GM12878 (cell line): Measurements from ENCODE around the gene RCE1. TPM values are rescaled to one million over a fixed set of nuclear protein-coding genes. Genes with fewer than 3 reads are reported as not detected.

Source experiments
- ATAC-seq: fragments of 200-7000 bp; cut with Tn5 transposase; 3 replicates; pipeline ENCODE4 v1.9.1; 2020; ENCODE audit warnings: mild to moderate bottlenecking, moderate library complexity
- BruUV-seq: library from RNA; stranded (reverse); fragments of 400-500 nt; replicated peaks from 2 replicates; lab custom pipeline; 2021; lab: Mats Ljungman, UMichigan
- CTCF ChIA-PET: fragments of 300-600 bp; sonication (Branson Sonifier 250); formaldehyde crosslinking; extraction: SDS; loops from one replicate; lab custom pipeline; 2021; ENCODE audit warnings: inconsistent platforms; lab: Yijun Ruan, JAX
- POLR2A ChIA-PET: fragments of 350-600 bp; formaldehyde crosslinking; extraction: SDS; loops from one replicate; lab custom pipeline; 2021; ENCODE audit warnings: inconsistent platforms; lab: Charles Lee
- RAD21 ChIA-PET: fragments of 300-600 bp; sonication (Branson Sonifier 250); formaldehyde crosslinking; loops from one replicate; lab custom pipeline; 2023; ENCODE audit warnings: antibody characterized with exemption; ENCODE audit not compliant: unreplicated experiment; lab: Charles Lee
- SMC1A ChIA-PET: fragments of 300-600 bp; sonication (Branson Sonifier 250); formaldehyde crosslinking; loops from one replicate; lab custom pipeline; 2023; ENCODE audit not compliant: unreplicated experiment, uncharacterized antibody; lab: Charles Lee
- DNase-seq: peaks from one replicate; pipeline ENCODE4 v3.0.0-alpha.2; 2011; ENCODE audit warnings: low read depth, low spot score
- FAIRE-seq: peaks from 3 replicates; lab custom pipeline; 2011; peaks lifted over from hg19 to GRCh38; lab: Jason Lieb, UNC
- H2AFZ ChIP-seq: 2 replicates; pipeline ENCODE4 v1.6.0; 2011; ENCODE audit warnings: low read depth, low read length, control low read depth; ENCODE audit not compliant: control insufficient read depth
- H3K27ac ChIP-seq: 2 replicates; pipeline ENCODE4 v1.5.1; 2011; ENCODE audit warnings: control low read depth; ENCODE audit not compliant: control insufficient read depth, insufficient read depth
- H3K27me3 ChIP-seq, 2 experiments: replicated peaks in 1 of 2; 2 replicates each; pipeline versions ENCODE4 v1.6.0 to v1.6.1; 2011; ENCODE audit warnings: low read length in 1 of 2; ENCODE audit not compliant: control insufficient read depth in 2 of 2, insufficient read depth in 2 of 2
- H3K36me3 ChIP-seq, 2 experiments: 2 replicates each; pipeline ENCODE4 v1.5.1; 2011; ENCODE audit warnings: low read length in 1 of 2; ENCODE audit not compliant: control insufficient read depth in 2 of 2, insufficient read depth in 2 of 2
- H3K4me1 ChIP-seq: 2 replicates; pipeline ENCODE4 v1.6.1; 2011; ENCODE audit warnings: mild to moderate bottlenecking, low read length, moderate library complexity, mixed read lengths; ENCODE audit not compliant: control insufficient read depth, insufficient read depth
- H3K4me2 ChIP-seq: 2 replicates; pipeline ENCODE4 v1.6.0; 2011; ENCODE audit warnings: control low read depth; ENCODE audit not compliant: control insufficient read depth, insufficient read depth
- H3K4me3 ChIP-seq: fragments of 200-600 bp; sonication (generic); 2 replicates; pipeline ENCODE4 v1.5.1; 2016
- H3K79me2 ChIP-seq: 2 replicates; pipeline ENCODE4 v1.6.0; 2011; ENCODE audit warnings: low read length; ENCODE audit not compliant: control insufficient read depth, insufficient read depth
- H3K9ac ChIP-seq: 2 replicates; pipeline ENCODE4 v1.8.0; 2011; ENCODE audit warnings: low read length, control low read depth, mixed read lengths; ENCODE audit not compliant: control insufficient read depth, insufficient read depth
- H3K9me3 ChIP-seq: replicated peaks from 3 replicates; pipeline ENCODE4 v1.5.1; 2011; ENCODE audit warnings: mild to moderate bottlenecking, low read length; ENCODE audit not compliant: control insufficient read depth, insufficient read depth
- H4K20me1 ChIP-seq: 2 replicates; pipeline ENCODE4 v1.6.0; 2011; ENCODE audit not compliant: control insufficient read depth, insufficient read depth
- BHLHE40 ChIP-seq, 2 experiments: fragments of 450-650 bp in 1 of 2; IDR thresholded peaks; 2 replicates each; pipeline ENCODE4 v1.6.1; 2011 to 2017; ENCODE audit warnings: low read depth in 2 of 2, borderline replicate concordance in 1 of 2, improper control_type of control experiment in 1 of 2, low read length in 1 of 2, mild to moderate bottlenecking in 1 of 2
- JUND ChIP-seq: IDR thresholded peaks from 2 replicates; pipeline ENCODE4 v1.6.1; 2012; ENCODE audit warnings: low read depth, mild to moderate bottlenecking, low read length, improper control_type of control experiment, moderate library complexity
- NFYB ChIP-seq: IDR thresholded peaks from 2 replicates; pipeline ENCODE4 v1.6.1; 2011; ENCODE audit warnings: low read depth, mild to moderate bottlenecking, low read length, improper control_type of control experiment, moderate library complexity; ENCODE audit not compliant: insufficient read depth
- RAD51 ChIP-seq: fragments of 450-650 bp; IDR thresholded peaks from 2 replicates; pipeline ENCODE4 v1.6.1; 2016; ENCODE audit warnings: moderate library complexity, mild to moderate bottlenecking, inconsistent platforms
- SIN3A ChIP-seq: IDR thresholded peaks from 2 replicates; pipeline ENCODE4 v1.6.1; 2012; ENCODE audit warnings: low read depth, low read length, improper control_type of control experiment
- SUPT20H ChIP-seq: IDR thresholded peaks from 2 replicates; pipeline ENCODE4 v1.6.1; 2011; ENCODE audit warnings: low read depth, mild to moderate bottlenecking, low read length, moderate library complexity, borderline replicate concordance; ENCODE audit not compliant: control insufficient read depth
- TARDBP ChIP-seq: IDR thresholded peaks from 2 replicates; pipeline ENCODE4 v1.6.1; 2016; ENCODE audit warnings: borderline replicate concordance
- ZZZ3 ChIP-seq: IDR thresholded peaks from 2 replicates; pipeline ENCODE4 v1.6.1; 2011; ENCODE audit warnings: low read depth; ENCODE audit not compliant: control insufficient read depth, insufficient read length
- WGBS: methylation state at CpG from one replicate; pipeline ENCODE4 v1.1.6; 2016; ENCODE audit warnings: low lambda C conversion rate; ENCODE audit not compliant: insufficient replicate concordance, insufficient coverage; ENCODE audit errors: missing lambda C conversion rate; 5-methylcytosine and 5-hydroxymethylcytosine counted together
- in situ Hi-C: fragments of 300-500 bp; cut with MboI; formaldehyde crosslinking; loops from 9 replicates; pipeline ENCODE4 v1.14.3; 2018; ENCODE audit warnings: mixed read lengths
- intact Hi-C: fragments of 100-400 bp; cut with micrococcal nuclease; formaldehyde crosslinking; loops from one replicate; pipeline ENCODE4 v1.14.2; 2022; ENCODE audit not compliant: unreplicated experiment
- polyA plus RNA-seq, 11 experiments: library from polyadenylated mRNA; depleted of rRNA in 4 of 11; unstranded in 6 of 11; stranded (reverse) in 5 of 11; fragments of >200 nt; fragmentation: Nextera tagmentation in 4 of 11; fragmentation: Illumina TruSeq in 1 of 11; extraction: Ambion mirVana in 4 of 11; extraction: Trizol in 1 of 11; gene quantifications; 1 replicate in 1 of 11; 2 replicates in 10 of 11; pipeline versions ENCODE4 v1.2.1 to v1.2.3, GENCODE V29; 2011 to 2016; ENCODE audit warnings: inconsistent platforms in 2 of 11, missing spikeins in 2 of 11, low read depth in 1 of 11
- total RNA-seq, 4 experiments: library from RNA; depleted of rRNA in 3 of 4; stranded (reverse); fragments of >200 nt in 3 of 4; fragmentation: Illumina TruSeq in 1 of 4; extraction: Trizol in 1 of 4; gene quantifications; 2 replicates each; pipeline versions ENCODE4 v1.2.1 to v1.2.3, GENCODE V29; 2013 to 2021
- TF ChIP-seq, protein P1 (sequence below): IDR thresholded peaks from 2 replicates; pipeline ENCODE4 v1.6.1; 2012; ENCODE audit warnings: low read depth, low read length, improper control_type of control experiment
- TF ChIP-seq, protein P2 (sequence below): IDR thresholded peaks from 2 replicates; pipeline ENCODE4 v1.6.1; 2012; ENCODE audit warnings: low read length, inconsistent platforms
- TF ChIP-seq, protein P3 (sequence below): fragments of 450-650 bp; IDR thresholded peaks from 2 replicates; pipeline ENCODE4 v1.6.1; 2017; ENCODE audit warnings: mild to moderate bottlenecking, moderate library complexity

RCE1 gene
- total and polyA plus RNA-seq, 10 of the 15 experiments (the other 5 are each of a cell fraction or from before 2014, with no cell fraction given): 0.79 to 32.9 (median 16.4) TPM

DNA sequence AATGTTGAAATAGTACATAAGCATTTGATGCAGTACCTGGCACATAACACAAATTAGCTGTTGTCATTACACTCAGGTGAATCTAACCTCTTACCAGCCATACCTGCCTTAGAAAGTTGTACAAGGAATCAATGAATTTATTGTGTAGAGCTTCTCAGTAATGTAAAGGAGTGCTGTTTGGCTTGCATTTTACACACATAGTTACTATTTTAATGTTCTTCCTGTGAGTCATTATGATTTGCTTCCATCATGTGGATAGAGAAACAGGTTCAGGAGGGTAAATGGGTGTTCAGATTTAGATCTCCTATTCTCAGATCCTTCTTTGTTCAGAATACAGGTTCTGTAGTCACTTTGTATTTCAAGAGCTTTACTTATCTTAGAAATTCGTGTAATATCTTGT is 27.6 kb upstream of the RCE1 start (continued):
- TF ChIP-seq, protein P1, sequence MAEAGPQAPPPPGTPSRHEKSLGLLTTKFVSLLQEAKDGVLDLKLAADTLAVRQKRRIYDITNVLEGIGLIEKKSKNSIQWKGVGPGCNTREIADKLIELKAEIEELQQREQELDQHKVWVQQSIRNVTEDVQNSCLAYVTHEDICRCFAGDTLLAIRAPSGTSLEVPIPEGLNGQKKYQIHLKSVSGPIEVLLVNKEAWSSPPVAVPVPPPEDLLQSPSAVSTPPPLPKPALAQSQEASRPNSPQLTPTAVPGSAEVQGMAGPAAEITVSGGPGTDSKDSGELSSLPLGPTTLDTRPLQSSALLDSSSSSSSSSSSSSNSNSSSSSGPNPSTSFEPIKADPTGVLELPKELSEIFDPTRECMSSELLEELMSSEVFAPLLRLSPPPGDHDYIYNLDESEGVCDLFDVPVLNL: no peak

DNA sequence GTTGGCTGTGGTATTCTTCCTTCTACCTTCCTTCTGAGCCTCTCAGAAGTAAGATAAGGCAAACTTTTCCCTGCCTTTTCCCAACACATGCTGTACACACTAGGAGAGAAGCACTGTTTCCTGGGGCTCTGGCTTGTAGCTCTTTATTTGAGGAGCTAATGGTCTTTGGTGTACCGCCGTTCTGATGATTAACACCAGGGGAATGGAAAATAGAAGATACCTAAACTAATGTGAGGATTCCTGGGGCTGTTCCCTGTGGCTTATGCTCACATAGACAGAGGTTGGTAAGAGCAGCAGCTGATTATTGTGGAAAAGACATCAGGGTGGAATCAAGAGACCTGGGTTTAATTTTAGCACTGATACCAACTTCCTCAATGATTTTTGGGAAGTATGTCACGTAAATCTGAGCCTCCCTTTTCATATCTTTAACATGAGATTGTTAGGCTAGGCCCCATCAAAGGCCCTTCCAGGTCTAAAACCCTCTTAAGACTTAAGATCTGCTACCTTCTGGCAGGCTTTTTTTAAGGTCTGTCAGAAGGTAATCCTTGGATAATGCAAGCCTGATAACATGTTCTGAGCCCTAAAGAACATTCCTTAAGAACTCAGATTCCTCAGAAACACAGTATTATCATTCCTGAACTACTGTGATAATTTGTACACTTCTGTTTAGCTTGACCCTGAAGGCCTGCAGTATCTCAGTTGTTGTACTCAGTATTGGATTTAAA is 24.8 kb upstream of the RCE1 start:
- FAIRE-seq (no peak), DNase-seq (no peak), ATAC-seq (no peak)
- Histone ChIP-seq H2AFZ (no peak overlapping the region), H3K9me3 (no peaks in the 10 kb centered on the region), H3K4me1 (no peaks in the 10 kb centered on the region; the same call in 1 of the 2 replicates), H3K36me3 (no peaks in the 10 kb centered on the region), H3K4me2 (no peak overlapping the region), H3K4me3 (no peak overlapping the region), H3K27ac (no peak overlapping the region), H3K79me2 (no peaks in the 10 kb centered on the region), H3K9ac (no peak overlapping the region), H3K27me3 (no peaks in the 10 kb centered on the region), H4K20me1 (no peaks in the 10 kb centered on the region)
- ChIA-PET SMC1A (interaction anchor here (0.7 to 0.8 kb wide), 2 partner anchors 12 to 16 kb away, joined by 3 read pairs; no protein-coding TSS in a partner anchor), CTCF (interaction anchor here (1.1 to 1.4 kb wide), 3 partner anchors 14 to 19 kb away, joined by 3 to 4 read pairs (median 3); no protein-coding TSS in a partner anchor), RAD21 (no interaction called here), POLR2A (interaction anchor here (0.6 kb wide), 1 partner anchor 560 kb away, joined by 3 read pairs; no protein-coding TSS in a partner anchor)
- in situ Hi-C loops (no loop called here), intact Hi-C loops (no loop called here)
- WGBS: 91% methylated on average over 3 of the region's 3 CpGs
- TF ChIP-seq, protein P1: no peak
- no peak for TF ChIP-seq SIN3A
- TF ChIP-seq SUPT20H: no peak
- no peak for TF ChIP-seq BHLHE40 (IDR thresholded peaks at IDR 0.05; ENCODE audit: borderline replicate concordance in 1 of 2, low read depth in 2 of 2, low read length in 1 of 2)
- no peak for TF ChIP-seq JUND
- TF ChIP-seq NFYB: no peak
- TF ChIP-seq ZZZ3: no peak
- TF ChIP-seq, protein P2, sequence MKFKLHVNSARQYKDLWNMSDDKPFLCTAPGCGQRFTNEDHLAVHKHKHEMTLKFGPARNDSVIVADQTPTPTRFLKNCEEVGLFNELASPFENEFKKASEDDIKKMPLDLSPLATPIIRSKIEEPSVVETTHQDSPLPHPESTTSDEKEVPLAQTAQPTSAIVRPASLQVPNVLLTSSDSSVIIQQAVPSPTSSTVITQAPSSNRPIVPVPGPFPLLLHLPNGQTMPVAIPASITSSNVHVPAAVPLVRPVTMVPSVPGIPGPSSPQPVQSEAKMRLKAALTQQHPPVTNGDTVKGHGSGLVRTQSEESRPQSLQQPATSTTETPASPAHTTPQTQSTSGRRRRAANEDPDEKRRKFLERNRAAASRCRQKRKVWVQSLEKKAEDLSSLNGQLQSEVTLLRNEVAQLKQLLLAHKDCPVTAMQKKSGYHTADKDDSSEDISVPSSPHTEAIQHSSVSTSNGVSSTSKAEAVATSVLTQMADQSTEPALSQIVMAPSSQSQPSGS: no peak
- no peak for TF ChIP-seq TARDBP
- no peak for TF ChIP-seq RAD51
- TF ChIP-seq, protein P3, sequence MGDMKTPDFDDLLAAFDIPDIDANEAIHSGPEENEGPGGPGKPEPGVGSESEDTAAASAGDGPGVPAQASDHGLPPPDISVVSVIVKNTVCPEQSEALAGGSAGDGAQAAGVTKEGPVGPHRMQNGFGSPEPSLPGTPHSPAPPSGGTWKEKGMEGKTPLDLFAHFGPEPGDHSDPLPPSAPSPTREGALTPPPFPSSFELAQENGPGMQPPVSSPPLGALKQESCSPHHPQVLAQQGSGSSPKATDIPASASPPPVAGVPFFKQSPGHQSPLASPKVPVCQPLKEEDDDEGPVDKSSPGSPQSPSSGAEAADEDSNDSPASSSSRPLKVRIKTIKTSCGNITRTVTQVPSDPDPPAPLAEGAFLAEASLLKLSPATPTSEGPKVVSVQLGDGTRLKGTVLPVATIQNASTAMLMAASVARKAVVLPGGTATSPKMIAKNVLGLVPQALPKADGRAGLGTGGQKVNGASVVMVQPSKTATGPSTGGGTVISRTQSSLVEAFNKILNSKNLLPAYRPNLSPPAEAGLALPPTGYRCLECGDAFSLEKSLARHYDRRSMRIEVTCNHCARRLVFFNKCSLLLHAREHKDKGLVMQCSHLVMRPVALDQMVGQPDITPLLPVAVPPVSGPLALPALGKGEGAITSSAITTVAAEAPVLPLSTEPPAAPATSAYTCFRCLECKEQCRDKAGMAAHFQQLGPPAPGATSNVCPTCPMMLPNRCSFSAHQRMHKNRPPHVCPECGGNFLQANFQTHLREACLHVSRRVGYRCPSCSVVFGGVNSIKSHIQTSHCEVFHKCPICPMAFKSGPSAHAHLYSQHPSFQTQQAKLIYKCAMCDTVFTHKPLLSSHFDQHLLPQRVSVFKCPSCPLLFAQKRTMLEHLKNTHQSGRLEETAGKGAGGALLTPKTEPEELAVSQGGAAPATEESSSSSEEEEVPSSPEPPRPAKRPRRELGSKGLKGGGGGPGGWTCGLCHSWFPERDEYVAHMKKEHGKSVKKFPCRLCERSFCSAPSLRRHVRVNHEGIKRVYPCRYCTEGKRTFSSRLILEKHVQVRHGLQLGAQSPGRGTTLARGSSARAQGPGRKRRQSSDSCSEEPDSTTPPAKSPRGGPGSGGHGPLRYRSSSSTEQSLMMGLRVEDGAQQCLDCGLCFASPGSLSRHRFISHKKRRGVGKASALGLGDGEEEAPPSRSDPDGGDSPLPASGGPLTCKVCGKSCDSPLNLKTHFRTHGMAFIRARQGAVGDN: no peak
- BruUV-seq: no TSS peak
